GM18505 (cell line): ENCODE data around the gene CCDC30.
A peak's percentile ranks its signal among the peaks of the same experiment; 100 is the strongest.

Source experiments
- ATAC-seq: cut with Tn5 transposase; IDR thresholded peaks from one replicate; pipeline ENCODE4 v1.9.1; 2021; ENCODE audit not compliant: unreplicated experiment
- POLR2A ChIP-seq: IDR thresholded peaks from 4 replicates; pipeline ENCODE4 v1.6.1; 2011; ENCODE audit warnings: borderline replicate concordance; ENCODE audit not compliant: insufficient read depth, insufficient read length; ENCODE audit errors: extremely low read depth

Gene CCDC30

GRCh38 chr1:42462828-42463763 is at the start of gene CCDC30:
Gene CCDC30 (plus strand): TSS chr1:42463286. CDS start chr1:42480552, 17,266 bp downstream.
- no peak for TF ChIP-seq POLR2A
- ATAC-seq = peak; percentile 97

- ATAC-seq = no peak
- TF ChIP-seq POLR2A = no peak
These were observed 48.3 kb upstream of the CCDC30 start for GRCh38 chr1:42414551-42415496.

GRCh38 chr1:42417166-42417565 is 45.9 kb upstream of the CCDC30 start:
- TF ChIP-seq POLR2A = no peak
- no peak for ATAC-seq

GRCh38 chr1:42418516-42418915 is 44.6 kb upstream of the CCDC30 start:
- ATAC-seq = no peak
- TF ChIP-seq POLR2A = no peak

GRCh38 chr1:42419126-42419821 is 43.8 kb upstream of the CCDC30 start:
- no peak for ATAC-seq
- no peak for TF ChIP-seq POLR2A

GRCh38 chr1:42420121-42420520 is 43.0 kb upstream of the CCDC30 start:
- no peak for ATAC-seq
- no peak for TF ChIP-seq POLR2A

- no peak for TF ChIP-seq POLR2A
- ATAC-seq = no peak
These were observed 42.0 kb upstream of the CCDC30 start for GRCh38 chr1:42420911-42421585.

- no peak for ATAC-seq
- no peak for TF ChIP-seq POLR2A
These were observed 40.3 kb upstream of the CCDC30 start for GRCh38 chr1:42422737-42423136.

GRCh38 chr1:42423681-42424080 is 39.4 kb upstream of the CCDC30 start:
- no peak for TF ChIP-seq POLR2A
- ATAC-seq = no peak

- no peak for ATAC-seq
- TF ChIP-seq POLR2A = no peak
These were observed 38.9 kb upstream of the CCDC30 start for GRCh38 chr1:42424201-42424600.

- no peak for TF ChIP-seq POLR2A
- ATAC-seq = no peak
These were observed 35.8 kb upstream of the CCDC30 start for GRCh38 chr1:42427240-42427639.

- ATAC-seq = no peak
- TF ChIP-seq POLR2A = no peak
These were observed 33.5 kb upstream of the CCDC30 start for GRCh38 chr1:42429603-42430002.
